ENCODE data around the gene TMX4. TPM values are rescaled to one million over a fixed set of nuclear protein-coding genes. Genes with fewer than 3 reads are reported as not detected.

Gene TMX4
- polyA plus RNA-seq, 1 donor (not counting 4 experiments of a cell fraction or from before 2014, with no cell fraction given) = 5.9 TPM

- Histone ChIP-seq H3K36me3 (ENCODE audit: control insufficient read depth in 2 of 2, extremely low read depth in 1 of 2, insufficient read depth in 2 of 2, low read length in 2 of 2) (no peaks in the 10 kb centered on the region), H2AFZ (ENCODE audit: control insufficient read depth, low read length) (no peak overlapping the region), H3K9me3 (ENCODE audit: control insufficient read depth, low read depth, low read length) (no peaks in the 10 kb centered on the region), H3K4me2 (ENCODE audit: control insufficient read depth, extremely low read depth, insufficient read depth, low read depth, low read length) (no peak overlapping the region), H4K20me1 (ENCODE audit: control insufficient read depth, extremely low read depth, insufficient read depth, low read length) (no peaks in the 10 kb centered on the region), H3K27ac (ENCODE audit: control insufficient read depth, insufficient read depth, low read length) (no peak overlapping the region), H3K9ac (ENCODE audit: control insufficient read depth, extremely low read depth, insufficient read depth, low read length) (no peak overlapping the region), H3K4me3 (ENCODE audit: control insufficient read depth in 2 of 3, extremely low read depth in 1 of 3, insufficient read depth in 2 of 3, low read depth in 1 of 3, low read length in 3 of 3) (no peak overlapping the region), H3K9me1 (ENCODE audit: control insufficient read depth, extremely low read depth, insufficient read depth, low read length) (no peaks in the 10 kb centered on the region), H3K4me1 (ENCODE audit: control insufficient read depth, extremely low read depth, insufficient read depth, low read length) (no peaks in the 10 kb centered on the region), H3K27me3 (ENCODE audit: control insufficient read depth, extremely low read depth, insufficient read depth, low read length) (no peaks in the 10 kb centered on the region), H3K79me2 (ENCODE audit: control insufficient read depth, insufficient read depth, low read length) (no peaks in the 10 kb centered on the region)
- no peak for FAIRE-seq
- no peak for DNase-seq (ENCODE audit: low read depth, low spot score)
- TF ChIP-seq, protein P1, sequence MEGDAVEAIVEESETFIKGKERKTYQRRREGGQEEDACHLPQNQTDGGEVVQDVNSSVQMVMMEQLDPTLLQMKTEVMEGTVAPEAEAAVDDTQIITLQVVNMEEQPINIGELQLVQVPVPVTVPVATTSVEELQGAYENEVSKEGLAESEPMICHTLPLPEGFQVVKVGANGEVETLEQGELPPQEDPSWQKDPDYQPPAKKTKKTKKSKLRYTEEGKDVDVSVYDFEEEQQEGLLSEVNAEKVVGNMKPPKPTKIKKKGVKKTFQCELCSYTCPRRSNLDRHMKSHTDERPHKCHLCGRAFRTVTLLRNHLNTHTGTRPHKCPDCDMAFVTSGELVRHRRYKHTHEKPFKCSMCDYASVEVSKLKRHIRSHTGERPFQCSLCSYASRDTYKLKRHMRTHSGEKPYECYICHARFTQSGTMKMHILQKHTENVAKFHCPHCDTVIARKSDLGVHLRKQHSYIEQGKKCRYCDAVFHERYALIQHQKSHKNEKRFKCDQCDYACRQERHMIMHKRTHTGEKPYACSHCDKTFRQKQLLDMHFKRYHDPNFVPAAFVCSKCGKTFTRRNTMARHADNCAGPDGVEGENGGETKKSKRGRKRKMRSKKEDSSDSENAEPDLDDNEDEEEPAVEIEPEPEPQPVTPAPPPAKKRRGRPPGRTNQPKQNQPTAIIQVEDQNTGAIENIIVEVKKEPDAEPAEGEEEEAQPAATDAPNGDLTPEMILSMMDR (optimal IDR thresholded peaks at IDR 0.05 in 1 of 3, IDR thresholded peaks at IDR 0.05 in 1 of 3, conservative IDR thresholded peaks at IDR 0.05 in 1 of 3; ENCODE audit: extremely low read depth in 1 of 3, insufficient read depth in 2 of 3, low read length in 3 of 3) = no peak
- TF ChIP-seq EZH2 (IDR thresholded peaks at IDR 0.05; ENCODE audit: low read length) = no peak
- dilution Hi-C loops (cut with MboI; ENCODE audit: extremely low pct_ligation_motif_present, low sequenced_read_pairs) = no loop called here
Measured at GRCh38 chr20:8060977-8061376, 41.4 kb upstream of the TMX4 start.

- H2AFZ ChIP-seq (ENCODE audit: control insufficient read depth, low read length) = no peak overlapping the region
- no peak overlapping the region for H3K4me2 ChIP-seq (ENCODE audit: control insufficient read depth, extremely low read depth, insufficient read depth, low read depth, low read length)
- dilution Hi-C loops (cut with MboI; ENCODE audit: extremely low pct_ligation_motif_present, low sequenced_read_pairs) = no loop called here
- no peaks in the 10 kb centered on the region for H4K20me1 ChIP-seq (ENCODE audit: control insufficient read depth, extremely low read depth, insufficient read depth, low read length)
- no peak overlapping the region for H3K4me3 ChIP-seq (ENCODE audit: control insufficient read depth in 2 of 3, extremely low read depth in 1 of 3, insufficient read depth in 2 of 3, low read depth in 1 of 3, low read length in 3 of 3)
- DNase-seq (ENCODE audit: low read depth, low spot score) = no peak
- no peaks in the 10 kb centered on the region for H3K27me3 ChIP-seq (ENCODE audit: control insufficient read depth, extremely low read depth, insufficient read depth, low read length)
- no peaks in the 10 kb centered on the region for H3K79me2 ChIP-seq (ENCODE audit: control insufficient read depth, insufficient read depth, low read length)
- H3K9ac ChIP-seq (ENCODE audit: control insufficient read depth, extremely low read depth, insufficient read depth, low read length) = no peak overlapping the region
- H3K4me1 ChIP-seq (ENCODE audit: control insufficient read depth, extremely low read depth, insufficient read depth, low read length) = no peaks in the 10 kb centered on the region
- H3K36me3 ChIP-seq (ENCODE audit: control insufficient read depth in 2 of 2, extremely low read depth in 1 of 2, insufficient read depth in 2 of 2, low read length in 2 of 2) = no peaks in the 10 kb centered on the region
- FAIRE-seq = no peak
- H3K9me3 ChIP-seq (ENCODE audit: control insufficient read depth, low read depth, low read length) = no peaks in the 10 kb centered on the region
- H3K9me1 ChIP-seq (ENCODE audit: control insufficient read depth, extremely low read depth, insufficient read depth, low read length) = no peaks in the 10 kb centered on the region
- H3K27ac ChIP-seq (ENCODE audit: control insufficient read depth, insufficient read depth, low read length) = no peak overlapping the region
- no peak for TF ChIP-seq EZH2 (IDR thresholded peaks at IDR 0.05; ENCODE audit: low read length)
- TF ChIP-seq, protein P1 (optimal IDR thresholded peaks at IDR 0.05 in 1 of 3, IDR thresholded peaks at IDR 0.05 in 1 of 3, conservative IDR thresholded peaks at IDR 0.05 in 1 of 3; ENCODE audit: extremely low read depth in 1 of 3, insufficient read depth in 2 of 3, low read length in 3 of 3) = no peak
Measured at GRCh38 chr20:8057871-8058270, 38.3 kb upstream of the TMX4 start.

All from keratinocyte (primary cell).